Transverse colon (tissue), 4 donors: ENCODE results near the gene SLC16A4. TPM values are rescaled to one million over a fixed set of nuclear protein-coding genes. Genes with fewer than 3 reads are reported as not detected.

ENCODE experiments used
- DNase-seq: peaks from one replicate; pipeline ENCODE4 v3.0.0-alpha.2; 2019
- H3K27ac ChIP-seq, 4 donors: fragments of 200-600 bp; sonication (generic); 2 replicates each; pipeline ENCODE4 v1.5.1; 2016 to 2018; ENCODE audit warnings: inconsistent platforms in 4 of 4
- H3K27me3 ChIP-seq: fragments of 200-600 bp; sonication (generic); 2 replicates; pipeline ENCODE4 v1.5.1; 2017; ENCODE audit warnings: inconsistent platforms
- H3K36me3 ChIP-seq, 4 donors: fragments of 200-600 bp; sonication (generic); 2 replicates each; pipeline ENCODE4 v1.5.1; 2017 to 2019; ENCODE audit warnings: inconsistent platforms in 4 of 4
- H3K4me1 ChIP-seq, 4 donors: fragments of 200-600 bp; sonication (generic); 2 replicates each; pipeline ENCODE4 v1.5.1; 2017 to 2020; ENCODE audit warnings: inconsistent platforms in 4 of 4
- H3K4me3 ChIP-seq, 4 donors: fragments of 200-600 bp; sonication (generic); 1 replicate in 1 of 4; 2 replicates in 3 of 4; pipeline versions ENCODE4 v1.5.1 to v1.6.1; 2017 to 2019; ENCODE audit warnings: inconsistent platforms in 4 of 4
- H3K9me3 ChIP-seq, 2 donors: fragments of 200-600 bp; sonication (generic); 2 replicates each; pipeline ENCODE4 v1.5.1; 2017 to 2019; ENCODE audit warnings: inconsistent platforms in 2 of 2
- EP300 ChIP-seq: sonication (generic); formaldehyde crosslinking; IDR thresholded peaks from one replicate; pipeline ENCODE4 v1.6.1; 2017; ENCODE audit warnings: antibody characterized with exemption, low read depth
- POLR2A ChIP-seq: fragments of 450-650 bp; IDR thresholded peaks from one replicate; pipeline ENCODE4 v1.6.1; 2016; ENCODE audit warnings: antibody characterized with exemption, mild to moderate bottlenecking, moderate library complexity
- POLR2AphosphoS5 ChIP-seq, 3 donors: sonication (generic); formaldehyde crosslinking; IDR thresholded peaks; one replicate each; pipeline ENCODE4 v1.6.1; 2016; ENCODE audit warnings: antibody characterized with exemption in 3 of 3
- WGBS, 2 donors: methylation state at CpG; one replicate each; pipeline ENCODE4 v1.1.5; 2018; ENCODE audit warnings: low coverage in 1 of 2; 5-methylcytosine and 5-hydroxymethylcytosine counted together
- in situ Hi-C, 4 donors: fragments of 200-750 bp; cut with MboI; loops; one replicate each; pipeline versions ENCODE4 v1.15.0 to v1.15.1; 2017; ENCODE audit warnings: low sequenced_read_pairs in 3 of 4, low pct_ligation_motif_present in 1 of 4, low pct_unique_long_range_greater_than_20kb in 1 of 4
- intact Hi-C: fragments of 100-400 bp; cut with DNase I; formaldehyde crosslinking; loops from one replicate; pipeline ENCODE4 v1.15.1; 2023; ENCODE audit warnings: low total_unique reads
- total RNA-seq, 4 donors: library from RNA; depleted of rRNA; stranded (reverse); fragments of >200 nt; gene quantifications; one replicate each; pipeline ENCODE4 v1.1.0, GENCODE V29; 2016
- TF ChIP-seq, protein P1 (sequence below), 5 experiments: fragments of 200-600 bp in 3 of 5; fragments of 450-650 bp in 2 of 5; sonication (generic) in 3 of 5; IDR thresholded peaks; 1 replicate in 2 of 5; 2 replicates in 3 of 5; pipeline ENCODE4 v1.5.1; 2016 to 2017; ENCODE audit warnings: antibody characterized with exemption in 5 of 5, inconsistent platforms in 3 of 5, mild to moderate bottlenecking in 2 of 5, moderate library complexity in 1 of 5

The SLC16A4 gene
- total RNA-seq, 4 donors from 2014 or later, result 1.4 to 3.7 (median 3.2) TPM; not detected in 1

DNA sequence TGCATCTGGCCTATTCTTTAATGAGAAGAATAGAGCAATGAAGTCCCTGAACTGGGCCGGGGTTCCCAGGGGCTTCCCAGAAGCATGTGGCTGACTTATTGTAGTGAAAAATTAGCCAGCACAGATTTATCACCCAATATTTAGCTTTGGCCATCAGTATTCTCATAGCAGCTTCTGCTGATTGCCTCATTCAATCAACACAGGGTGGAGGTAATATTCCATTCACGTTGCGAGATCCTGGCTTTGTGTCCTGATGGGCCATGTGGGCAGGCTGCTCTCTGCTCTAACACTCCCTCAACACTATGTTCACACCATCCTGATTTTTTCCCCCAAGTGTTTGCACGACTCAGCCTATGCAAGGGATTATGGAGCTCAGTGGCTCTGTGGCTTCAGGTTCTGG, 38.1 kb upstream of the SLC16A4 start:
- no peak overlapping the region for H3K4me3 ChIP-seq
- no peak for DNase-seq
- WGBS, 2 donors, result 62% methylated on average over 4 of the region's 4 CpGs; no CpG with 5 or more reads in 1 of the 2 donors
- H3K9me3 ChIP-seq, result no peaks in the 10 kb centered on the region
- intact Hi-C loops (no loop called here), in situ Hi-C loops (no loop called here)
- TF ChIP-seq POLR2AphosphoS5 (IDR thresholded peaks at IDR 0.05) (no peak), POLR2A (no peak), EP300 (no peak)
- TF ChIP-seq, protein P1, sequence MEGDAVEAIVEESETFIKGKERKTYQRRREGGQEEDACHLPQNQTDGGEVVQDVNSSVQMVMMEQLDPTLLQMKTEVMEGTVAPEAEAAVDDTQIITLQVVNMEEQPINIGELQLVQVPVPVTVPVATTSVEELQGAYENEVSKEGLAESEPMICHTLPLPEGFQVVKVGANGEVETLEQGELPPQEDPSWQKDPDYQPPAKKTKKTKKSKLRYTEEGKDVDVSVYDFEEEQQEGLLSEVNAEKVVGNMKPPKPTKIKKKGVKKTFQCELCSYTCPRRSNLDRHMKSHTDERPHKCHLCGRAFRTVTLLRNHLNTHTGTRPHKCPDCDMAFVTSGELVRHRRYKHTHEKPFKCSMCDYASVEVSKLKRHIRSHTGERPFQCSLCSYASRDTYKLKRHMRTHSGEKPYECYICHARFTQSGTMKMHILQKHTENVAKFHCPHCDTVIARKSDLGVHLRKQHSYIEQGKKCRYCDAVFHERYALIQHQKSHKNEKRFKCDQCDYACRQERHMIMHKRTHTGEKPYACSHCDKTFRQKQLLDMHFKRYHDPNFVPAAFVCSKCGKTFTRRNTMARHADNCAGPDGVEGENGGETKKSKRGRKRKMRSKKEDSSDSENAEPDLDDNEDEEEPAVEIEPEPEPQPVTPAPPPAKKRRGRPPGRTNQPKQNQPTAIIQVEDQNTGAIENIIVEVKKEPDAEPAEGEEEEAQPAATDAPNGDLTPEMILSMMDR (IDR thresholded peaks at IDR 0.05), result no peak
- H3K36me3 ChIP-seq, result no peaks in the 10 kb centered on the region
- H3K27ac ChIP-seq, result no peak overlapping the region
- no peaks in the 10 kb centered on the region for H3K4me1 ChIP-seq
- peaks cover 15% of the 10 kb centered on the region for H3K27me3 ChIP-seq

GRCh38 chr1:110426854-110427253, 36.0 kb upstream of the SLC16A4 start:
- intact Hi-C loops (no loop called here), in situ Hi-C loops (no loop called here)
- no peak for TF ChIP-seq POLR2A
- H3K27me3 ChIP-seq, result peaks cover 14% of the 10 kb centered on the region
- 49% methylated on average over 4 of the region's 4 CpGs; no CpG with 5 or more reads in 1 of the 2 donors for WGBS, 2 donors
- DNase-seq, result no peak
- H3K4me3 ChIP-seq, result no peak overlapping the region
- no peak overlapping the region for H3K27ac ChIP-seq
- no peaks in the 10 kb centered on the region for H3K9me3 ChIP-seq
- no peaks in the 10 kb centered on the region for H3K4me1 ChIP-seq
- no peaks in the 10 kb centered on the region for H3K36me3 ChIP-seq

GRCh38 chr1:110425612-110426152, 34.9 kb upstream of the SLC16A4 start:
- in situ Hi-C loops (no loop called here), intact Hi-C loops (no loop called here)
- H3K4me3 ChIP-seq, result no peak overlapping the region
- H3K4me1 ChIP-seq, result no peaks in the 10 kb centered on the region
- H3K27ac ChIP-seq, result no peak overlapping the region
- TF ChIP-seq EP300 (no peak), POLR2A (no peak), POLR2AphosphoS5 (IDR thresholded peaks at IDR 0.05) (no peak)
- TF ChIP-seq, protein P1 (IDR thresholded peaks at IDR 0.05), result no peak
- peaks cover 3% of the 10 kb centered on the region for H3K27me3 ChIP-seq
- H3K36me3 ChIP-seq, result no peaks in the 10 kb centered on the region
- 76 to 84% methylated on average over 4 to 9 of the region's 9 CpGs for WGBS, 2 donors
- H3K9me3 ChIP-seq, result no peaks in the 10 kb centered on the region
- no peak for DNase-seq

GRCh38 chr1:110424699-110425611, 34.1 kb upstream of the SLC16A4 start:
- DNase-seq, result no peak
- H3K4me3 ChIP-seq, result no peak overlapping the region
- H3K27me3 ChIP-seq, result no peaks in the 10 kb centered on the region
- intact Hi-C loops, result no loop called here
- in situ Hi-C loops, result loop anchor here in 1 of 4 donors (5.0 kb wide), 1 partner anchor 37 kb away; no protein-coding TSS in a partner anchor
- TF ChIP-seq POLR2A (no peak), EP300 (no peak), POLR2AphosphoS5 (IDR thresholded peaks at IDR 0.05) (no peak)
- TF ChIP-seq, protein P1 (IDR thresholded peaks at IDR 0.05), result no peak
- no peaks in the 10 kb centered on the region for H3K9me3 ChIP-seq
- 65 to 77% methylated on average over 8 to 9 of the region's 9 CpGs for WGBS, 2 donors
- no peaks in the 10 kb centered on the region for H3K36me3 ChIP-seq
- no peak overlapping the region for H3K27ac ChIP-seq
- no peaks in the 10 kb centered on the region for H3K4me1 ChIP-seq
